Activated naive CD8-positive, alpha-beta T cell treated with anti-CD3 and anti-CD28 coated beads for 36 hours (primary cell): Measurements from ENCODE around the gene ADRA2B. TPM values are rescaled to one million over a fixed set of nuclear protein-coding genes. Genes with fewer than 3 reads are reported as not detected.

ENCODE experiments used
- DNase-seq: peaks from one replicate; pipeline ENCODE4 v3.0.0; 2021
- H3K27ac Mint-ChIP-seq: one replicate; pipeline ENCODE4 v1.8.0; 2022; ENCODE audit warnings: mild to moderate bottlenecking, moderate library complexity, mixed read lengths
- H3K27me3 Mint-ChIP-seq: one replicate; pipeline ENCODE4 v1.8.0; 2022; ENCODE audit warnings: mild to moderate bottlenecking, mixed read lengths
- H3K36me3 Mint-ChIP-seq: one replicate; pipeline ENCODE4 v1.8.0; 2021; ENCODE audit warnings: mild to moderate bottlenecking, mixed read lengths
- H3K4me1 Mint-ChIP-seq: one replicate; pipeline ENCODE4 v1.8.0; 2021; ENCODE audit warnings: mixed read lengths
- H3K4me3 Mint-ChIP-seq: one replicate; pipeline ENCODE4 v1.8.0; 2022; ENCODE audit warnings: mild to moderate bottlenecking, moderate library complexity, mixed read lengths
- H3K9me3 Mint-ChIP-seq: one replicate; pipeline ENCODE4 v1.8.0; 2022; ENCODE audit warnings: mixed read lengths
- total RNA-seq, 2 experiments: library from RNA; stranded (reverse); gene quantifications; one replicate each; pipeline ENCODE4 v1.2.3, GENCODE V29; 2021

ADRA2B gene
- total RNA-seq, 2 experiments from 2014 or later, result 0.29 to 0.30 TPM

GRCh38 chr2:96109361-96109680 lies 7.0 kb downstream of the ADRA2B start:
- Mint-ChIP-seq H3K4me3 (no peak overlapping the region), H3K36me3 (peaks cover 9% of the 10 kb centered on the region), H3K27ac (no peak overlapping the region), H3K9me3 (peaks cover 10% of the 10 kb centered on the region), H3K4me1 (no peaks in the 10 kb centered on the region), H3K27me3 (no peaks in the 10 kb centered on the region)
- no peak for DNase-seq

GRCh38 chr2:96108541-96109360 lies 7.6 kb downstream of the ADRA2B start:
- Mint-ChIP-seq H3K4me1 (no peaks in the 10 kb centered on the region), H3K9me3 (peaks cover 10% of the 10 kb centered on the region), H3K27me3 (no peaks in the 10 kb centered on the region), H3K27ac (no peak overlapping the region), H3K4me3 (no peak overlapping the region), H3K36me3 (peaks cover 9% of the 10 kb centered on the region)
- DNase-seq, result no peak

GRCh38 chr2:96108151-96108540 lies 8.2 kb downstream of the ADRA2B start:
- H3K4me1 Mint-ChIP-seq, result no peaks in the 10 kb centered on the region
- no peaks in the 10 kb centered on the region for H3K27me3 Mint-ChIP-seq
- H3K9me3 Mint-ChIP-seq, result peaks cover 10% of the 10 kb centered on the region
- no peak for DNase-seq
- H3K27ac Mint-ChIP-seq, result no peak overlapping the region
- peaks cover 9% of the 10 kb centered on the region for H3K36me3 Mint-ChIP-seq
- no peak overlapping the region for H3K4me3 Mint-ChIP-seq

GRCh38 chr2:96107708-96108065 lies 8.7 kb downstream of the ADRA2B start:
- peaks cover 9% of the 10 kb centered on the region for H3K36me3 Mint-ChIP-seq
- DNase-seq, result no peak

GRCh38 chr2:96106991-96107707 lies 9.2 kb downstream of the ADRA2B start:
- Mint-ChIP-seq H3K36me3 (peaks cover 9% of the 10 kb centered on the region), H3K4me1 (no peaks in the 10 kb centered on the region), H3K27ac (no peak overlapping the region), H3K27me3 (no peaks in the 10 kb centered on the region), H3K9me3 (peaks cover 10% of the 10 kb centered on the region), H3K4me3 (no peak overlapping the region)
- DNase-seq, result no peak

More at GRCh38 chr2:96107708-96108065, 8.7 kb downstream of the ADRA2B start:
- Mint-ChIP-seq H3K4me3 (no peak overlapping the region), H3K27ac (no peak overlapping the region), H3K9me3 (peaks cover 10% of the 10 kb centered on the region), H3K4me1 (no peaks in the 10 kb centered on the region), H3K27me3 (no peaks in the 10 kb centered on the region)

GRCh38 chr2:96105994-96106715 lies 10.2 kb downstream of the ADRA2B start:
- no peaks in the 10 kb centered on the region for H3K4me1 Mint-ChIP-seq
- H3K9me3 Mint-ChIP-seq, result peaks cover 10% of the 10 kb centered on the region
- H3K4me3 Mint-ChIP-seq, result no peak overlapping the region
- H3K36me3 Mint-ChIP-seq, result peaks cover 9% of the 10 kb centered on the region
- H3K27ac Mint-ChIP-seq, result no peak overlapping the region
- no peak for DNase-seq
- H3K27me3 Mint-ChIP-seq, result no peaks in the 10 kb centered on the region

GRCh38 chr2:96105152-96105915 lies 11.0 kb downstream of the ADRA2B start:
- Mint-ChIP-seq H3K4me3 (no peak overlapping the region), H3K9me3 (peaks cover 10% of the 10 kb centered on the region), H3K27ac (no peak overlapping the region), H3K36me3 (peaks cover 9% of the 10 kb centered on the region), H3K4me1 (no peaks in the 10 kb centered on the region), H3K27me3 (no peaks in the 10 kb centered on the region)
- no peak for DNase-seq

- no peak overlapping the region for H3K4me3 Mint-ChIP-seq
- peaks cover 10% of the 10 kb centered on the region for H3K9me3 Mint-ChIP-seq
- DNase-seq, result no peak
Measured at GRCh38 chr2:96104487-96104861, 11.9 kb downstream of the ADRA2B start.

GRCh38 chr2:96103761-96104486 lies 12.4 kb downstream of the ADRA2B start:
- no peak for DNase-seq
- H3K4me1 Mint-ChIP-seq, result no peaks in the 10 kb centered on the region
- peaks cover 9% of the 10 kb centered on the region for H3K36me3 Mint-ChIP-seq
- no peak overlapping the region for H3K4me3 Mint-ChIP-seq
- H3K27me3 Mint-ChIP-seq, result no peaks in the 10 kb centered on the region
- peaks cover 10% of the 10 kb centered on the region for H3K9me3 Mint-ChIP-seq
- H3K27ac Mint-ChIP-seq, result no peak overlapping the region

More at GRCh38 chr2:96104487-96104861, 11.9 kb downstream of the ADRA2B start:
- H3K27me3 Mint-ChIP-seq, result no peaks in the 10 kb centered on the region
- no peak overlapping the region for H3K27ac Mint-ChIP-seq
- H3K4me1 Mint-ChIP-seq, result no peaks in the 10 kb centered on the region
- H3K36me3 Mint-ChIP-seq, result peaks cover 9% of the 10 kb centered on the region

- H3K27me3 Mint-ChIP-seq, result no peaks in the 10 kb centered on the region
- H3K4me3 Mint-ChIP-seq, result no peak overlapping the region
- no peaks in the 10 kb centered on the region for H3K4me1 Mint-ChIP-seq
- DNase-seq, result no peak
- H3K9me3 Mint-ChIP-seq, result peaks cover 10% of the 10 kb centered on the region
- H3K36me3 Mint-ChIP-seq, result peaks cover 9% of the 10 kb centered on the region
- H3K27ac Mint-ChIP-seq, result no peak overlapping the region
Measured at GRCh38 chr2:96103187-96103601, 13.2 kb downstream of the ADRA2B start.

GRCh38 chr2:96102596-96103186 lies 13.7 kb downstream of the ADRA2B start:
- Mint-ChIP-seq H3K4me3 (no peak overlapping the region), H3K27me3 (no peaks in the 10 kb centered on the region), H3K9me3 (peaks cover 10% of the 10 kb centered on the region), H3K36me3 (peaks cover 9% of the 10 kb centered on the region), H3K27ac (no peak overlapping the region), H3K4me1 (no peaks in the 10 kb centered on the region)
- no peak for DNase-seq

- no peak overlapping the region for H3K4me3 Mint-ChIP-seq
- no peak for DNase-seq
- H3K36me3 Mint-ChIP-seq, result peaks cover 9% of the 10 kb centered on the region
- H3K27me3 Mint-ChIP-seq, result no peaks in the 10 kb centered on the region
- no peak overlapping the region for H3K27ac Mint-ChIP-seq
- H3K4me1 Mint-ChIP-seq, result no peaks in the 10 kb centered on the region
- H3K9me3 Mint-ChIP-seq, result peaks cover 10% of the 10 kb centered on the region
Measured at GRCh38 chr2:96100893-96101304, 15.5 kb downstream of the ADRA2B start.

GRCh38 chr2:96099861-96100798 lies 16.2 kb downstream of the ADRA2B start:
- Mint-ChIP-seq H3K27me3 (no peaks in the 10 kb centered on the region), H3K4me3 (no peak overlapping the region), H3K9me3 (peaks cover 2% of the 10 kb centered on the region), H3K36me3 (peaks cover 2% of the 10 kb centered on the region), H3K4me1 (no peaks in the 10 kb centered on the region), H3K27ac (no peak overlapping the region)
- no peak for DNase-seq
